ENCODE measurements around the gene CYP2C9.
"Not testable (repeated sequence)": the region's sequence is repeated elsewhere in the genome, so short reads cannot be mapped to it uniquely, and the experiment has no call there.

Gene CYP2C9

DNA sequence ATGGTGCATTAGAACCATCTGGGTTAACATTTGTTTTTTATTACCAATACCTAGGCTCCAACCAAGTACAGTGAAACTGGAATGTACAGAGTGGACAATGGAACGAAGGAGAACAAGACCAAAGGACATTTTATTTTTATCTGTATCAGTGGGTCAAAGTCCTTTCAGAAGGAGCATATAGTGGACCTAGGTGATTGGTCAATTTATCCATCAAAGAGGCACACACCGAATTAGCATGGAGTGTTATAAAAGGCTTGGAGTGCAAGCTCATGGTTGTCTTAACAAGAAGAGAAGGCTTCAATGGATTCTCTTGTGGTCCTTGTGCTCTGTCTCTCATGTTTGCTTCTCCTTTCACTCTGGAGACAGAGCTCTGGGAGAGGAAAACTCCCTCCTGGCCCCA is at the start of gene CYP2C9:
Gene CYP2C9 (plus strand): TSS at position 276 of the 400 bp plus-strand sequence. CDS start 25 bp downstream, at position 301.
- no peak for DNase-seq (ENCODE audit: low spot score)

DNA sequence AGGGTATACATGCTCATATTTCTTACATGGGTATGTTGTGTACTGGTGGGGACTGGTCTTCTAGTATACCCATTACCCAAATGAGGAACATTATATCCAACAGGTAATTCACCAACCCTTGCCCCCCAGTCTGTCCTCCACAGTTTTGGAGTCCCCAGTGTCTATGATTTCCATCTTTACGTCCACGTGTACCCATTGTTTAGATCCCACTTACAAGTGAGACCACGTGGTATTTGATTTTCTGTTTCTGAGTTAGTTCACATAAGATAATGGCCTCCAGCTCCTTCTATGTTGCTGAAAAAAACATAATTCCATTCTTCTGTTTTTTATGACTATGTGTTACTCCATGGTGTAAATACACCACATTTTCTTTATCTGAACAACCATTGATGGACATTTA is 49.3 kb upstream of the CYP2C9 start:
- no peak for DNase-seq (ENCODE audit: low spot score)

DNA sequence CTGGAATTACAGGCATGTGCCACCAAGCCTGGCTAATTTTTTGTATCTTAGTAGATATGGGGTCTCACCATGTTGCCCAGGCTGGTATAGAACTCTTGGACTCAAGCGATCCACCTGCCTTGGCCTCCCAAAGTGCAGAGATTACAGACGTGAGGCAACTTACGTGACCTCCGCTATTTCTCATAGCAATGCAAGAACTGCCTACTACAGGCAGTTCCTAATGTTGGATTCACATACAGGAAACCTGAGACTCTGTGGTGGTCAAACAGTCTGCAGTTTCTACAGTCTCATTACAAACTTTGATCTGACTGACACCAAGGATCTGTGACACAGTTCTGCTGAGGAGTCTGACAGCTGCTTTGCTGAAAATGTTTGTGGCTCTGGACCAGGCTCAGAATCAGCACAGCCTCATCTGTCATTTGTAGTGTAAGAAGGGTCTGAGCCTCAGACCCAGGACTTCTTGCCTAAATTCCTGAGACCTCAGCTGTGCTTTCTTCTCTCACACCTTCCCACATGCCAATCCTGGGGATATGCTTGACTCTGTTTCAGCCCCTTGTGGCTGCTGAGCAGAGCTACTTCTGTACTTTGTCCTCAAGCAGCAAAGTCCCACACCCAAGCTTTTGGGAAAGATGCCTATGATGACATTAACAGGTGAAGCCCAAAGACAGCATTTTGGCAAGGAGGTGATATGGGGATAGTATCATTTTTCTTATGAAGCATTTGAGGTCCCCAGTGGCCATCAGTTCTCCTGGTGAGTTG is 48.0 kb upstream of the CYP2C9 start:
- peak; percentile 12 for DNase-seq (ENCODE audit: low spot score)

DNA sequence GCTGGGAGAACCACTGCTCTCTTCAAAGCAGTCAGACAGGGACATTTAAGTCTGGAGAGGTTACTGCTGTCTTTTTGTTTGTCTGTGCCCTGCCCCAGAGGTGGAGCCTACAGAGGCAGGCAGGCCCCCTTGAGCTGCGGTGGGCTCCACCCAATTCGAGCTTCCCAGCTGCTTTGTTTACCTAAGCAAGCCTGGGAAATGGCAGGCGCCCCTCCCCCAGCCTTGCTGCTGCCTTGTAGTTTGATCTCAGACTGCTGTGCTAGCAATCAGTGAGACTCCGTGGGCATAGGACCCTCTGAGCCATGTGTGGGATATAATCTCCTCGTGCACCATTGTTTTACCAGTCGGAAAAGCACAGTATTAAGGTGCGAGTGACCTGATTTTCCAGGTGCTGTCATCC is 40.0 kb upstream of the CYP2C9 start:
- DNase-seq (ENCODE audit: low spot score) = not testable (repeated sequence)

DNA sequence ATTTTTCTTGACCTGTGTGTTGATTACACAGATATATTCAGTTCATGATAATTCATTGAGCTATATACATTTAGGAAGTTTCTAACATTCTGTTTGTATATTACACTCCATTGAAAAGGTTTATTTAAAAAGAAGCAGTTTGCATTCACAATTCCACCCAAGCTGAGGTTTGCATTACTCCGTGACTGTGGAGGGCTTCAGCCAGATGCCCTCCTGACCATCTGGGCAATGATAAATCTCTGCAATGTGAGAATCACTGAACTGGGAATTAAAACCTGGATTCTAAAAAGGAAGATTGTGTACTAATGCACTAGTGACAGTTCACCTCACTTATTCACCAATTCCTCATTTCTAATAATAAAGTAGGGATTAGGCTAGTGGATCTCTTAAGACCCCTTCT is 36.4 kb upstream of the CYP2C9 start:
- DNase-seq (ENCODE audit: low spot score) = no peak

DNA sequence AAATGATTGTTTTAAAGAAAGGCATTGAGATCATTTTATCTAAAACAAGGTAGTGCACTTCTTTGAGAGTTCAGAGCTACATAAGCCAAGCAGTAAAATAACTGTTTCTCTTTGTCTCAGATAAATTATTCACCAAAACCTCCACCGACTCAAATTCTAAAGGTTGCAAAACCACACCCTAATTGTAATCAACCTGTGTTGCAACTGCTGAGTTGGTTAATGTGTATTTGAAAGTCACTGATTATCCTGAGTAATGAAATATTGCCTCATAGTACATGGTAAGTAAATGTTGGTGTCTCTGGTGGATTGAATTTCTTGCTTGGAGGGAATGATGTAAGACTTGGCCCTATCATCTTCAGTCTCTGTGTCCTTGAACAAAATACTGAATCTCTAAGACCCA is 35.9 kb upstream of the CYP2C9 start:
- peak; percentile 8 for DNase-seq (ENCODE audit: low spot score)

DNA sequence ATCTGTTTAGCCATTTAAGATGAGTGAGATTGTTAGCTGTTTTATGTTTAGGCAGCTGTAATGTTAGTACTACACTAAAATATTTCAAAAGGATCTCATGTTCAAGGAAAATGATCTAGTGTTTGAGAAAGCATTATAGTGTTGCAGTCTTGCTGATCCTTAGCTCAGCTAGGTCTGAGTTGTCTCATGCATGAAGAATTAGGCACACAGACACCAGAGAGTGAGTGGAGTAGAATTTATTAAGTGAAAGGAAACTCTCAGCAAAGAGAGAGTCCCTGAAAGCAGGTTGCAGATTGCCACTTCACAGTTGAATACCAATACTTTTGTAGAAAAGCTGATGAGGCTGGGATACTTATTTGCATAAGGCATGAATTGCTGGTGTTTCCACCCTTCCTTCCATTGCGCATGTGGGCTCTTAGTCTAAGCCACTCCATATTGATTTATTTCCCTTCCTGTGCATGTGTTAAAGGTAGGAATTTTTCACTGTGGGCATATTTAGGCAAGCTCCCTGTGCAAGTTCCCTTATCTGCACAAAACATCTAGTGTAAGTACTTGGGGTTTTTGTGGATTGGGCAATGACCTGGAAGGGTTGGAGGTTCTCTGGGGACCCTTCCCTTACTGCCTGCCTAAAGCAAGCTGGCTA is 33.8 kb upstream of the CYP2C9 start:
- not testable (repeated sequence) for DNase-seq (ENCODE audit: low spot score)

DNA sequence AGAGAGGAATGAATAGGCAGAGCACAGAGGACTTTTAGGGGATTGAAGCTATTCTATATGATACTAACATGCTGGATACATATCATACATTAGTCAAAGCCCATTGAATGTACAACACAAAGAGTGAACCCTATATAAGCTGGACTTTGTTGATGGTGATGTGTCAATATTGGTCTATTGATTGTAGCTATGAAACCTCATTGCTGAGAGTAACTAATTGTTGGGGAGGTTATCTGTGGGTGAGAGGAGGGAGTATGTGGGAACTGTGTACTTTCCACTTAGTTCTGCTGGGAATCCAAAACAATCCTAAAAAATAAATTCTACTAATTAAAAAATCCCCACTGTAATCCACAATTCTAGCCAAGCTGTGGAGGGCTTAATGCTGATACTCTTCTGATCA is 22.0 kb upstream of the CYP2C9 start:
- no peak for DNase-seq (ENCODE audit: low spot score)

DNA sequence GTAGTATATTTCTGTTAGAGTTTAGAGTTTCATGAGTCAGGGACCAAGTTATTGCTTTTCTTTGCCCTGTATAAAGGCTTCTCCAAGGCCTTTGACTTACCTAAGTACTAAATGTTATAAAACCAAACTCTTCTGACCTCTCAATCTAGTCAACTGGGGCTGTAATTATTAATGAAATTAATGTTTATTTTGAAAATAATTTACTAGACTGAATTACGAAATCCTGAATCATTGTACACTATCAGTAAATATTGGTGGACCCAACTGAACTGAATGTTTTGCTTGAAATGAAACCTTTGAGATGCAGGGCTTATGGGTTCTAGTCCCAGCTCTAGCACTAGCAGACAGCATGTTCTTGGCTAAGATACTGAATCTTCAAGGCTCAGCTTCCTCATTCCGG is 1.7 kb upstream of the CYP2C9 start:
- no peak for DNase-seq (ENCODE audit: low spot score)

DNA sequence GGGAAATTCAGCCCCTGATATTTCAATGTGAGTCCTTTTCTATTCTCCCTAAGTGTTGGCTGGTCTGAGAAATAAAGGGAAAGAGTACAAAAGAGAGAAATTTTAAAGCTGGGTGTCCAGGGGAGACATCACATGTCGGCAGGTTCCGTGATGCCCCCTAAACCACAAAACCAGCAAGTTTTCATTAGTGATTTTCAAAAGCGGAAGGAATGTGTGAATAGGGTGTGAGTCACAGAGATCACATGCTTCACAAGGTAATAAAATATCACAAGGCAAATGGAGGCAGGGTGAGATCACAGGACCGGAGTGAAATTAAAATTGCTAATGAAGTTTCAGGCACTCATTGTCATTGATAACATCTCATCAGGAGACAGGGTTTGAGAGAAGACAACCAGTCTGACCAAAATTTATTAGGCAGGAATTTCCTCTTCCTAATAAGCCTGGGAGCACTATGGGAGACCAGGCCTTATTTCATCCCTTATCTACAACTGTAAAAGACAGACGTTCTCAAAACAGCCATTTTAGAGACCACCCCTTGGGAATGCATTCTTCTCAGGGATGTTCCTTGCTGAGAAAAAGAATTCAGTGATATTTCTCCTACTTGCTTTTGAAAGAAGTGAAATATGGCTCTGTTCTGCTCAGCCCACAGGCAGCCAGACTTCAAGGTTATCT is 5.1 kb downstream of the CYP2C9 start:
- DNase-seq (ENCODE audit: low spot score) = not testable (repeated sequence)

DNA sequence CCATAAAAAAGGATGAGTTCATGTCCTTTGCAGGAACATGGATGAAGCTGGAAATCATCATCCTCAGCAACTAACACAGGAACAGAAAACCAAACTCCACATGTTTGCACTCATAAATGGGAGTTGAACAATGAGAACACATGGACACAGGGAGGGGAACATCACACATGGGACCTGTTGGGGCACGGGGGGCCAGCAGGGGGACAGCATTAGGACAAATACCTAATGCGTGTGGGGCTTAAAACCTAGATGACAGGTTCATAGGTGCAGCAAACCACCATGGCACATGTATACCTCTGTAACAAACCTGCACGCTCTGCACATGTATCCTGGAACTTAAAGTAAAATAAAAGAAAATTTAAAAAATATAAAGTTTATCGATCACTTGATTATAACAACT is 7.7 kb downstream of the CYP2C9 start:
- not testable (repeated sequence) for DNase-seq (ENCODE audit: low spot score)

DNA sequence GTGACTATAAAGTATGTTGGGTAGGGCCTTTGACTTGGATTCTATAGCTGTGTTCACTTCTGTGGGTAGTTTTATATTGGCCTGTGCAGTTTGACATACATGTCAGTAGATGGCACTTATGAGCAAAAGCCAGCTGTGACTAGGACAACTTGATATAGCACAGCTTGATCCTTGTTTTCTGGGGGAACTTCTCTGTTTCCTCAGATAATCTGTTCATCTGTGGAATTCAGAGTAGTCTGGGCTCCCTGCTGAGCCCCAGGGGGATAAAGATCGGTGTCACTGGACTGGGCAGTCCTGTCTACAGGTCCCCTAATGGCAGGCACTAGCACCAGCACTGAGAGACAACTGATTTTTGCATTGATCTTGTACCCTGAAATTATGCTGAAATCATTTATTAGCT is 25.4 kb downstream of the CYP2C9 start:
- DNase-seq (ENCODE audit: low spot score) = peak; percentile 17

DNA sequence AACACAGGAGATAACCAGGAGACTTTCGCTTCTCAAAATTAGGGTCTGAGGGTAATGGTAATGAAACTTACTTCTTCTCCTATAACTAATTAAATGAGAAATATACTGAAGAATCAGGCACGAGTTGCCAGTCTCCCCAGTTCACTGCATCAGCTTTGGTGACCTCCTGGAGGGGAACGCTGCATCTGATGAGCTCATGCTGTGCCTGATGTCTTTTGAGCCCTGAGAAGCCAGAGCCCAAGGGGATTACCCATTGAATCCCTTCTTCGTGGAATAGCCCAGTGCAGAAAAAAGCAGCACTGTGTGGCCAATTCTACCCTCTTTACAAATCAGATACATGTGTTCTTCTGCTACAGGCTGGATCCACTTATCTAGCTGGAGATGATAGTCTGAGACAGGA is 45.1 kb downstream of the CYP2C9 start:
- no peak for DNase-seq (ENCODE audit: low spot score)

DNA sequence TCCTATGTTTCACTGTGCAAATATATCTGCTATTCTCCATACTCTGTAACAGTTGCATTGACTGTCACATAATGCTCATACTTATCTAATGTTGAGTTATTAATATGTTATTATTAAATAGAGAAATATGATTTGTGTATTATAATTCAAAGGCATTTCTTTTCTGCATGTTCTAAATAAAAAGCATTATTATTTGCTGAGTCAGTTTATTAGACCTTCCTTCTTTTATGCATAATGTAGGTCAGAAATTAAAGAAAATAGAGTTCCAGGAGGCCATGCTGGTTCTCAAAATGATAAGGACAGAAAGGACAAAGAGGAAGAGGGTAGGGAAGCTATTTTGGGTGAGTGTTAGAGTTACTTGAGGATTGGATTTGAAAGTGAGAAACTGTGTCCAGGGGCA is 50.7 kb downstream of the CYP2C9 start:
- DNase-seq (ENCODE audit: low spot score) = no peak

DNA sequence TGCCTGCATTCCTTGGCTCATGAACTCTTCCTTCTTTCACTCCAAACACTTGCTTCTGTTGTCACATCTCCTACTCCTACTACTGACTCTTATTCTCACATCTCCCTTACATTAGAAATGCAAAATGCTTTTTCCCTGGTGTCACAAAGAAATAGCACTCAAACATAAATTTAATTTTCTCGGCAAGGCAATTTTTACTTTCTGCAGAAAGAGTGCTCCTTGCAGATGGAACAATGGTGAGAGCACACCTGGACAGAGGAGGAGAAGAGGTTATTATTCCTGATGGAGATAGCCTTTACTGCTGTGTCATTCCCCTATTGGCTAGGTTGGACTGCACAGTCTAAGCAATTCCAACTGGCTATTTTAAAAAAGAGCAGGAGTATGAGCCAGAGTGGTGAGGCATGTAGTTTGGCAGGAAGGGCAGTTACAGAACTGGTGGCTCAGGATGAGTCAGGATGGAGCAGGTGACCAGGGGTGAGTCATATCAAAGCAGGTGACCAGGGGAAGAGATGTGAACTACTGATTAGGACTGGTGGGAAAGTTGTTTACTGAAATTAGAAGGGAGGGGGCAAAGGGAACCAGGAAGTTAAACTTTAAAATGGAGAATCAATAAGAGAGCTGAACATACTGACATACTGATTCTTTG is 52.9 kb downstream of the CYP2C9 start:
- no peak for DNase-seq (ENCODE audit: low spot score)

DNA sequence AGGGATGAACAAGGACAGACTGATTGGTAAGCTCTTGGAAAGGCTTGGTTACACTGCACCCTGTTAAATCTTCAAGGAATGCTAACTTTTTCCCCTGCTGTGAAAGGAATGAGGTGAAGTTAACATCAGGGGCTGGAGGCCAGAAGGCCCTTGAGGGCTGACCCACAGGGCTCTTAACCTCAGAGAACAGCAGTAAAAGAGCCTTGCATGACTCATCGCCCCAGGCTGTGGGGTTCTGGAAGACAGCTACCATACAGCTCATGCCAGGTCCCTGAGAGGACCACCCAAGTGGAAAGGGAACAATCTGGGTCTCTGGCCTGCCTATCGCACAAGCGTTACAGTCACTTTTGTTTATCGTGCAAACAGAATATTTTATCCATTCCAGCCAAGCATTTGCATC is 54.4 kb downstream of the CYP2C9 start:
- DNase-seq (ENCODE audit: low spot score) = no peak

DNA sequence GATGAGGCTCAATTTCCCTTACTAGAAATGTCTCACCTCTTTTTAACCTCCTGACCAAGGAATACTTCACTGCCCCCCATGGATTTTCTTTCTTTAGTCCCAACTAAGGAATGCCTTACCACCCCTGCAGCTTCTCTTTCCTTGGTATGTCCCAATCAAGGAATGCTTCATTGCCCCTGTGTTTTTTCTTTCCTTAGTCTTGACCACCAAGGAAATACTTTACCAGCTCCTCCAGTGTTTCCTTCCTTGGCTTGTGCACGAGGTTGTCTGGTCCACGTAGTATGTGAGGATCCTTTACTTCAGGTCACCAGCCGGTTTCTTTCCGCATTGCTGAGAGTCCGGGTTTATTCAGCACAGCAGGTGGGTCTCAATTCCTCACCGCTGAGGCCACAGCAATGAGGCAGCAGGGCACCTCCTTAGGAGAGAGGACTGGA is 59.3 kb downstream of the CYP2C9 start:
- no peak for DNase-seq (ENCODE audit: low spot score)

DNA sequence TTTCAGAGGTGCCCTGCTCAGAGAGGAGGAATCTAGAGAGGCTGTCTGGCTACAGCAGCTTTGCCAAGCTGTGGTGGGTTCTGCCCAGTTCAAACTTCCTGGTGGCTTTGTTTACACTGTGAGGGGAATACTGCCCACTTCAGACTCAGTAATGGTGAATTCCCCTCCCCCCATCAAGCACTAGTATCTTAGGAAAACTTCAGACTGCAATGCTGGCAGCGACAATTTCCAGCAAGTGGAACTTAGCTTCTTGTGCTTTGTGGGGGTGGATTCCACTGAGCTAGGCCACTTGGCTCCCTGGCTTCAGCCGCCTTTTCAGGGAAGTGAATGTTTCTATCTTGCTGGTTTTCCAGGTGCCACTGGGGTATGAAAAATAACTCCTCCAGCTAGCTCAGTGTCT is 88.0 kb downstream of the CYP2C9 start:
- no peak for DNase-seq (ENCODE audit: low spot score)

DNA sequence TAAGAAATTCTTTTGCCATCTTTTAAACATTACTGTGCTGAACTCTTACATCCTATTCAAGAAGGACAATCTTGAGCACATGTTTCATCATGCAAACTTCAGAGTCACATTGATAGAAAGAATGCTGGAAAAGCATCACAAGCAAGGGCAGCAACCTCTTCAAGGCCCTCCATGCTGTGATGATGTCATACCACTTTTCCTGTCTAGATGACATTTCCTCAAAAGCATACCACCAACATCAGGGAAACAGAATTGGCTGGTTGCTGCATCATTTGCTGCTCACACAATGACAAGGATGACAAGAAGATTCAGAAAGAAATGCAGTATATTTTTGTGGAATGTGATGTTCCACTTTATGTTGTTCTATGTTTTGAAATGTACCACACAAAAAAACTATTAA is 93.2 kb downstream of the CYP2C9 start:
- no peak for DNase-seq (ENCODE audit: low spot score)

DNA sequence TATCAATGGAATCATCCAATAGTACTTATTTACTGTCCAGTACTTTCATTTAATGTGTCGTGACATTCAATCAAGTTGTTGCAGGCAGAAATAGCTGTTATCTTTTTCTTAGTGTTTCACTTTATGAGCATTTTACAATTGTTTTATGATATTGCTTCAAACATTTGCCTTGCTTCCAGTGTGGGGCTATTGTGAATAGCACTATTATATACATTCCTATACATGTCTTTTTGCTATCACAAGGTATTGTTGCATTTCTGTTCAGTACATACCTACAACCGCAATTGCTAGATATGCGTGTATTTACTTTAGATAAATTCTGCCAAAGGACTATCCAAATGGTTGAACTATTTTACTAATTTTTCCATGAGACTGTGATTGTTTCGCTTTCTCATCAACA is 95.9 kb downstream of the CYP2C9 start:
- no peak for DNase-seq (ENCODE audit: low spot score)

DNA sequence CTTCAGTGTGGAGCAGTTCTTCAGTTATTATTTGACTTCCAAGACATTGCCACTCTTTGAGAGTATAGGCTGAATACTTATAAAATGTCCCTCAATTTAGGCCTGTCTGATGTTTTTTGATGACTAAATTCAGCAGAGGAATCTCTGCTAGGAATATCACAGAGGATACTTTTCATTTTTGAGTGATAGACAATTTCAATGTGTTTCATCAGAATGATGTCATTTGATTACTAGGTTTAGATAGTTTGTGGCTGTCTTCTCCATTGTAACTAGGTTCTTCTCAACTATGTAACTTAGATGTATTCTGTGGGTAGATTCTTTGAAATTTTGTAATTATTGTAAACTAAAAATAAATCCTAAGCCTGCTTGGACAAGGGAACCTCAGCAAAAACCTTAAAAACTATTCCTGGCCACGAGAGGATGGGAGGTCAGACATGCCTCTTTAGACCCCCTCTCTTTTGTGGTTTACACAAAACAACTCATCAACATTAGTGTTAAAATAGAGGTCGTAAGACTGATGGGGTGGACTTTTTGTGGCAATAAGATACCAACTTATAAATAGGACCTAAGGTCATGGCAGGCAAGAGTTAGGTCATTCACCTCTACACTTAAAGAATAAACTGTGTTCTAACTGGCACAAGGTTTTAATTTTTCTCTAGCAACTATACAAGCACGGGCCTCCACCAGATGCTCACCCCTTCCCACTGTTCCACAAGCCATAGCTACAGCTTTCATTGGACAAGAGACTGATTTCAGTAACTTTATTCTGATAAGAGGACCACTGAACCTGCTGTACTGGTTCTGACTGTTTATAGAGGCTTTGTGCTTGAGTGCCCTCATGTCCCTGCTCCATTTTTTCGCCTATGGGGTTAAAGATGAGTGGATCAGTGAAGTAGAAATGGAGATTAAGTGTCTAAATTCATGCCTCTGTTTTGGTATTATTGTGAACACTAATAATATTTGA is 97.2 kb downstream of the CYP2C9 start:
- DNase-seq (ENCODE audit: low spot score) = no peak

DNA sequence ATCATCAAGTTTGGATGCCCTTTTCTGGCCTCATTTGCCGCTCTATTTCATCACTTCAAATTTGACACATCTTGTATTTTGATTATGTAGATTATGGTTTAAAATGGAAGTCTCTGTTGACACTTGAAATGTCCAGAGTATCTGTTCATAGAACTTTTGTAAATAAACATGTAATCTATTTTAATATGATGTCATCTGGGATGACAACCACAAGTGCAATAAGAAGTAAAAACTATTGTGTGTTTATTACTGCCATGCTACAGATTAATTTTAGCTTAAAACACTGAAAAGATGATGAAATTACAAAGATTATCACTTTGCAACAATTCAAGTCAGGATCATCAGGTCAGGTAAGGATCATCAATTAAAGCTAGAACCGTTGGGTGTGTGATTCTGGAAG is 100.8 kb downstream of the CYP2C9 start:
- no peak for DNase-seq (ENCODE audit: low spot score)
